IPS DF 6.9 (cell line): ENCODE data around the gene FBL.
A peak's percentile ranks its signal among the peaks of the same experiment; 100 is the strongest.
"Not testable (repeated sequence)": the region's sequence is repeated elsewhere in the genome, so short reads cannot be mapped to it uniquely, and the experiment has no call there.

Experiments used
- DNase-seq: peaks from one replicate; pipeline ENCODE4 v3.0.0-alpha.2; 2013; ENCODE audit warnings: low read depth, low spot score
- H3K27ac ChIP-seq: one replicate; pipeline ENCODE4 v1.5.1; 2013; ENCODE audit warnings: low read length, control low read depth
- H3K27me3 ChIP-seq: 2 replicates; pipeline ENCODE4 v1.6.1; 2013; ENCODE audit warnings: mild to moderate bottlenecking, low read length; ENCODE audit not compliant: control insufficient read depth, insufficient read depth
- H3K36me3 ChIP-seq: 2 replicates; pipeline ENCODE4 v1.6.1; 2013; ENCODE audit warnings: low read length; ENCODE audit not compliant: control insufficient read depth, insufficient read depth
- H3K4me1 ChIP-seq: 2 replicates; pipeline ENCODE4 v1.6.1; 2013; ENCODE audit warnings: low read length; ENCODE audit not compliant: control insufficient read depth, insufficient read depth
- H3K4me3 ChIP-seq: 2 replicates; pipeline ENCODE4 v1.5.1; 2013; ENCODE audit warnings: mild to moderate bottlenecking, low read length
- H3K9me3 ChIP-seq: 2 replicates; pipeline ENCODE4 v1.6.1; 2013; ENCODE audit warnings: low read length, inconsistent platforms; ENCODE audit not compliant: control insufficient read depth, insufficient read depth
- WGBS: extraction: QIAGEN DNeasy Blood & Tissue Kit; methylation state at CpG from one replicate; pipeline ENCODE4 v1.1.7; 2013; ENCODE audit warnings: mixed read lengths, missing lambda C conversion rate; ENCODE audit not compliant: insufficient read length, insufficient coverage; 5-methylcytosine and 5-hydroxymethylcytosine counted together

FBL gene

GRCh38 chr19:39825093-39825463, 21.1 kb downstream of the FBL start:
- DNase-seq = no peak
- Histone ChIP-seq H3K27ac (no peak overlapping the region), H3K27me3 (no peaks in the 10 kb centered on the region), H3K36me3 (peaks cover 14% of the 10 kb centered on the region), H3K4me1 (peaks cover 2% of the 10 kb centered on the region; the same call in 1 of the 2 replicates), H3K9me3 (no peaks in the 10 kb centered on the region), H3K4me3 (no peak overlapping the region)
- no CpG with 5 or more reads among the region's 11 CpGs for WGBS

DNA sequence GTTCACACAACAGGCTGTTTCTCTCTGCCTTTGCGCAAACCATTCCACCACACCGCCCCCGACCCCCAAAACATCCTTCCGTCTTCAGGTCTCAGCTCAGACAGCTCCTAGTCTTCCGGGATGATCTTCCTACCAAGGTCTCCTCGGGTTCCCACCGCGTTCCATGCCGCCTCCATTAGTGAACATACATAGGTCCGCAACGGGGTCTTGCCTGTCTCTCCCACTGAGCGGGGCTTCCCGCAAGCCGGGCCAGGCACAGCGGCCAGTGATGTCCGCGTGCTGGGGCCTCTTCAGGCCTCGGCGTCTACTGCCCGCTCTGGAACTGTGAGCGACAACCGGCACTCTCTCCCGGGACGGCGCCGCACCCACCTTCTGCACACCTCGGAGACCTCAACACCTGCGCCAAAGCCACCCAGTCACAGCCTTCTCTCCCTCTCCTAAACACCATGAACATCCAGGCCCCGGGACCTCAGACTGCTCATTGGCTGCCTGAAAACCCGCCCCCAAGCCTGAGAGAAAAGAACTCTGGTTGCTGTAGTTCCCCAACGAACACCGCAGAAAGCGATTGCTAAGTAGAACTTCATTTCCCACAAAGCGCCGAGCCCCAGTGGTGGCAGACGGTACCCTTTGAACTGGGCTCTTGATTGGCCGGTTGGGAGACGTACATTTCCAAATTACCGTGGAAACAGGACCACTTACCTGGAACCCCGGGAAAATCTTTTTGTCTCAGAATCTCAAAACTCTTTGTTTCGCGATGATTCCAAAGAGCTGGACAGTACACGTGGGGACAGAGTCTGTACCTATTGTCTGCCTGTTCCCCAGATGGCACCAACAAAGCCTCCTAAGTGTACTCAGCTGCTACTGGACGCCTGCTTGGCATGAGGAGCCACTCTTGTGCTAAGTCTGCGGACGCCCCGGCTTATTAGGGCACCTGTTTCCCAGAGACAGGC, 21.8 kb downstream of the FBL start:
- WGBS = no CpG with 5 or more reads among the region's 47 CpGs
- H3K27me3 ChIP-seq = no peaks in the 10 kb centered on the region
- H3K9me3 ChIP-seq = no peaks in the 10 kb centered on the region
- H3K4me1 ChIP-seq = peaks cover 2% of the 10 kb centered on the region; the same call in 1 of the 2 replicates
- no peak overlapping the region for H3K27ac ChIP-seq
- H3K36me3 ChIP-seq = peaks cover 8% of the 10 kb centered on the region
- DNase-seq = peak; percentile 92
- H3K4me3 ChIP-seq = peak overlapping the region; percentile 62

GRCh38 chr19:39823686-39824085, 22.5 kb downstream of the FBL start:
- Histone ChIP-seq H3K27me3 (no peaks in the 10 kb centered on the region), H3K4me3 (peak overlapping the region; percentile 62; the same call in 1 of the 2 replicates), H3K27ac (no peak overlapping the region), H3K4me1 (peaks cover 2% of the 10 kb centered on the region; the same call in 1 of the 2 replicates), H3K36me3 (peaks cover 8% of the 10 kb centered on the region), H3K9me3 (no peaks in the 10 kb centered on the region)
- WGBS = no CpG with 5 or more reads among the region's 7 CpGs
- no peak for DNase-seq

GRCh38 chr19:39820696-39821095, 25.5 kb downstream of the FBL start:
- peaks cover 2% of the 10 kb centered on the region; the same call in 1 of the 2 replicates for H3K36me3 ChIP-seq
- H3K4me3 ChIP-seq = no peak overlapping the region
- H3K27me3 ChIP-seq = no peaks in the 10 kb centered on the region
- no peaks in the 10 kb centered on the region for H3K9me3 ChIP-seq
- H3K4me1 ChIP-seq = peaks cover 2% of the 10 kb centered on the region; the same call in 1 of the 2 replicates
- no peak overlapping the region for H3K27ac ChIP-seq
- no CpG with 5 or more reads among the region's 6 CpGs for WGBS
- DNase-seq = no peak

DNA sequence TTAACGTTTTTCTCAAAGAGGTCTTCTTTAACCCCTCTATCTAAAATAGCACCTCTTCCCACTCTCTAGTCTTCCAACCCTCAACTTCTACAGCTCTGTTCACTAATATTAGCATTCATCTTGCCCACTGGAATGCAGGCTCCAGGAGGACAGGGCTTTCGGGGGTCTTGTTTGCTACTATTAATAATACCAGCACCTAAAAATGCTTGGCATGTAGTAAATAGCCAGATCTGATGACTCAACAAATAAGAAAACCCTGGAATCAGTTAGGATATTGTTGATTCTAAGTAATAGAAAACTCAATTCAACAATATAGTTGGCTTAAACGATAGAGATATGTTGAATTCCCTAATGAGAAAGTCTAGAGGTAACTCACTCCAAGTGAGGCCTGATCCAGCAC, 26.4 kb downstream of the FBL start:
- whole genome bisulfite sequencing = no CpG with 5 or more reads among the region's 3 CpGs

DNA sequence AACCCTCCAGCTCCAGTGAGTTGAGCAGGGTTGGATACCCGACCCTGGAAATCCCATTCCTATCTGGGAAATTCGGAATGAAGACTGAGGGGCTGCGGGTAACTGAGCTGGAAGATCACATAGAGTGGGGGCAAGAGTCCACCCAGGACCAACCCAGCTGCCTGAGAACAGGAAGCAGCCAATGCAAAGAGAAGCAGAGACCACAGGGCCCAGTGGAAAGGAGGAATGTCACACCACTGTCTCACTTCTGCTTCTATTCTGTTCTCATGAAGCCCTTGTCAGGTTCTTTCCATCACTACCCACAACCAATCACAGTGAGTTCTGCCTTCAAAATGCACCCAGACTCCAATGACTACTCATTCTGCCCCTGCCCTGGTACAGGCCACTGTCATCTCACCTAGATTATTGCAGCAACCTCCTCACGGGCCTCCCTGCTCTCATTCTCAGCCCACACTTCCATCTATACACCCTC, 27.5 kb downstream of the FBL start:
- H3K36me3 ChIP-seq = no peaks in the 10 kb centered on the region
- WGBS = no CpG with 5 or more reads among the region's 4 CpGs
- DNase-seq = no peak

More for the DNA sequence above, 26.4 kb downstream of the FBL start:
- no peak overlapping the region for H3K27ac ChIP-seq
- H3K4me3 ChIP-seq = no peak overlapping the region
- no peaks in the 10 kb centered on the region for H3K36me3 ChIP-seq
- DNase-seq = no peak
- H3K9me3 ChIP-seq = no peaks in the 10 kb centered on the region
- no peaks in the 10 kb centered on the region for H3K4me1 ChIP-seq
- H3K27me3 ChIP-seq = no peaks in the 10 kb centered on the region

DNA sequence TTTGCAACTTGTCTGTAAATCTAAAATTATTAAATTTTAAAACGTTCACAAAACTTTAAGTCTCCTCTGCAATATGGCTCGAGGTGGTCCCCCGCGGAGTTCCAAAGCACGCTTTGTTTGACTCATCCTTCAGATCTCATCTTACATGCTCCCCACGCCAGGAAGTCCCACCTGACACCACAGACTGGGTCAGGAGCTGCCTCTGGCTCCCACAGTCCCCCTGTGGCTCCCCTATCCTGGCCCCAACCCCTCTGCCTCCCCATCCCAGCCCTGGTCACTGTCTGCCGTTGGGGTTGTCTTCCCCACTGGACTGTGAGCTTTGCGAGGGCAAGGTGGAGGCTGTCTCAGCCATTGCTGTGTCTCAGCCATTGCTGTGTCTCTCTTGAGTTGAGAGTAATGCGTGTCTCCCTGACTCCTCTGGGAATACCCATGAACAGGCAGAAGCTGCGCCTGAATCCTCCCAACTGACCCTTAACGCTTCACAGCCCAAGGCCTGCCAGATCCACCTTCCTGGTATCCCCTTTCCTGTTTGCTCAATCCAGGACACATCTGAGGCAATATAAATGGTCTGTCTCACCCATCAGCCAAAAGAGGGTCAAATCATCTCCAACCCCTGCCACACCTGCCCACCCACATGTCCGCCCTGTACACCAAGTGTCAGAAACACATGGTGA, 28.2 kb downstream of the FBL start:
- H3K4me3 ChIP-seq = no peak overlapping the region
- no peak for DNase-seq
- no peaks in the 10 kb centered on the region for H3K9me3 ChIP-seq
- no peak overlapping the region for H3K27ac ChIP-seq
- no peaks in the 10 kb centered on the region for H3K27me3 ChIP-seq
- WGBS = no CpG with 5 or more reads among the region's 12 CpGs
- H3K36me3 ChIP-seq = no peaks in the 10 kb centered on the region
- no peaks in the 10 kb centered on the region for H3K4me1 ChIP-seq

More for the DNA sequence above, 27.5 kb downstream of the FBL start:
- Histone ChIP-seq H3K4me1 (no peaks in the 10 kb centered on the region), H3K9me3 (no peaks in the 10 kb centered on the region), H3K27ac (no peak overlapping the region), H3K4me3 (no peak overlapping the region), H3K27me3 (no peaks in the 10 kb centered on the region)

DNA sequence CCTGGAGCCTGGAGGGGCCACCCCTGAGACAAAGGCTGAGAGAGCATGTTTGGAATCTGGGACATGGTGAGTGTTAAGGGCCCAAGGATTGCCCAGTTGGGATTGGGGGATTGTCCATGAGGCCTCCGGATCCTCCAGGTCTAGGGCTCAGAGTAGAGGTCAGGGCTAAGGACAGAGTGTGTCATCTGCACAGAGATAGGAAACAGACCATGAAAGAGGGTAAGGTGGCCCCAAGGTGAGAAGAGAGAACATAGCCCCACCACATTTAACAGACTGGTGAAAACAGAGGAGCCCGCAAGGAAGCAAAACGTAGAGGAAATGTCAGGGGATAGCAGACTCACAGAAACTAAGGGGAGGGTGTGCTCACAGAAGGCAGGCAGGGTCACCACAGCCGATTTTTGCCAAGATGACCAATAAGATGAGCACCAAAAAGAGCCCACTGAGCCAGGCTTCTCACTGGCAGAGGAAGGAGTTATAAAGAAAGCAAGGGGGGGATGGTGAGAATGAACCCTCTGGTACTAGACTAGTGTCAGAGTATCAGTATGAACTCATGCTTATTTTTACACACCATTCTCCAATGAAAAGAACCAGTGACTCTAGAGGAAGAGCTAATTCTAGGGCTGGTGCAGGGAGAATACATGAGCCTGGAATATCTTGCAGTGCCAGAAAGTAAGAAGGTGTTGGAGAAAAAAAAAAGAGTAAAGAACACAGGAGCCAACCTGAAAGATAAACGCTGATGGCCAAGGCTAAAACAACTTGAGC, 29.7 kb downstream of the FBL start:
- DNase-seq = no peak
- Histone ChIP-seq H3K27me3 (no peaks in the 10 kb centered on the region), H3K27ac (no peak overlapping the region), H3K9me3 (no peaks in the 10 kb centered on the region), H3K4me3 (no peak overlapping the region), H3K36me3 (no peaks in the 10 kb centered on the region), H3K4me1 (no peaks in the 10 kb centered on the region)
- no CpG with 5 or more reads among the region's 5 CpGs for WGBS

DNA sequence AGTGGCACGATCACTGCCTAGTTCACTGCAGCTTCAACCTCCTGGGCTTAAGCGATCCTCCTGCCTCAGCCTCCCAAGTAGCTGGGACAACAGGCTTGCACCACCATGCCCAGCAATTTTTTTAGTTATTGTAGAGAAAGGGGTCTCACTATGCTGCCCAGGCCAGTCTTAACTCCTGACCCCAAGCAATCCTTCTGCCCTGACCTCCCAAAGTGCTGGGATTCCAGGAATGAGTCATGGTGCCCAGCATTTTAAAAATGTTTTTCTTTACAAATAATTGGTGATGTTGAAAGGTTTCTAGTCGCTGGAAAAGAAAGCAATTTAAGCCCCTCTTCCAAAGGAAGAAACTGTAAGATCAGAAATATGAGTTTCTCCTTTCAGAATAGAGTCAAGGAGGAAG, 31.6 kb downstream of the FBL start:
- no CpG with 5 or more reads among the region's 3 CpGs for WGBS
- no peaks in the 10 kb centered on the region for H3K9me3 ChIP-seq
- H3K27me3 ChIP-seq = no peaks in the 10 kb centered on the region
- H3K27ac ChIP-seq = no peak overlapping the region
- DNase-seq = no peak
- H3K36me3 ChIP-seq = no peaks in the 10 kb centered on the region
- H3K4me3 ChIP-seq = no peak overlapping the region
- H3K4me1 ChIP-seq = no peaks in the 10 kb centered on the region

- H3K4me3 ChIP-seq, H3K27me3 ChIP-seq, DNase-seq, H3K4me1 ChIP-seq, H3K36me3 ChIP-seq, H3K9me3 ChIP-seq, H3K27ac ChIP-seq: not testable (repeated sequence)
- no CpG with 5 or more reads among the region's 6 CpGs for WGBS
Observed at GRCh38 chr19:39814111-39814510, 32.1 kb downstream of the FBL start.
